ENCODE results near the gene PPP1R3D.

DNA sequence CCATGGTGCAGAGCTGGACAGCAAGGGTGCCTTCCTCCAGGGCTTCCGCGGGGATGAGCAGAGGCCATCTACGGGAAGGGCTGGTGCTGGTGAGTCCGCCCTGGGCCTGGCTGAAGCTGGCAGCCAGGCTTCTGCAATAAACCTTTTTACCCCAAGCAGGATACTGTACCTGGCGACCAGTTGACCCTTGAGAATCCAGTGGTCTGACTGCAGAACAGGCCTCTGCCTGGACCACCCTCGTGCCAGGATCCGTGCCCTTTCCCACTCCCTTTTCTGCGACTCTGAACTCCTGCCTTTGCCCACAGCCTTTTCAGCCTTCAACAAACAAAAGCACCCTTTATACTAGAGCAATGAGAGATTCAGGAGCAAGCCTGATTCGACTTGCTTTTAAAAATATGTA lies 37.0 kb upstream of the PPP1R3D start:
- TF ChIP-seq ZNF747 (tag by site-specific recombination; IDR thresholded peaks at IDR 0.05), result no peak
- TF ChIP-seq, protein P1, sequence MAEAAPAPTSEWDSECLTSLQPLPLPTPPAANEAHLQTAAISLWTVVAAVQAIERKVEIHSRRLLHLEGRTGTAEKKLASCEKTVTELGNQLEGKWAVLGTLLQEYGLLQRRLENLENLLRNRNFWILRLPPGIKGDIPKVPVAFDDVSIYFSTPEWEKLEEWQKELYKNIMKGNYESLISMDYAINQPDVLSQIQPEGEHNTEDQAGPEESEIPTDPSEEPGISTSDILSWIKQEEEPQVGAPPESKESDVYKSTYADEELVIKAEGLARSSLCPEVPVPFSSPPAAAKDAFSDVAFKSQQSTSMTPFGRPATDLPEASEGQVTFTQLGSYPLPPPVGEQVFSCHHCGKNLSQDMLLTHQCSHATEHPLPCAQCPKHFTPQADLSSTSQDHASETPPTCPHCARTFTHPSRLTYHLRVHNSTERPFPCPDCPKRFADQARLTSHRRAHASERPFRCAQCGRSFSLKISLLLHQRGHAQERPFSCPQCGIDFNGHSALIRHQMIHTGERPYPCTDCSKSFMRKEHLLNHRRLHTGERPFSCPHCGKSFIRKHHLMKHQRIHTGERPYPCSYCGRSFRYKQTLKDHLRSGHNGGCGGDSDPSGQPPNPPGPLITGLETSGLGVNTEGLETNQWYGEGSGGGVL (tag by site-specific recombination; IDR thresholded peaks at IDR 0.05), result no peak
- TF ChIP-seq, protein P2, sequence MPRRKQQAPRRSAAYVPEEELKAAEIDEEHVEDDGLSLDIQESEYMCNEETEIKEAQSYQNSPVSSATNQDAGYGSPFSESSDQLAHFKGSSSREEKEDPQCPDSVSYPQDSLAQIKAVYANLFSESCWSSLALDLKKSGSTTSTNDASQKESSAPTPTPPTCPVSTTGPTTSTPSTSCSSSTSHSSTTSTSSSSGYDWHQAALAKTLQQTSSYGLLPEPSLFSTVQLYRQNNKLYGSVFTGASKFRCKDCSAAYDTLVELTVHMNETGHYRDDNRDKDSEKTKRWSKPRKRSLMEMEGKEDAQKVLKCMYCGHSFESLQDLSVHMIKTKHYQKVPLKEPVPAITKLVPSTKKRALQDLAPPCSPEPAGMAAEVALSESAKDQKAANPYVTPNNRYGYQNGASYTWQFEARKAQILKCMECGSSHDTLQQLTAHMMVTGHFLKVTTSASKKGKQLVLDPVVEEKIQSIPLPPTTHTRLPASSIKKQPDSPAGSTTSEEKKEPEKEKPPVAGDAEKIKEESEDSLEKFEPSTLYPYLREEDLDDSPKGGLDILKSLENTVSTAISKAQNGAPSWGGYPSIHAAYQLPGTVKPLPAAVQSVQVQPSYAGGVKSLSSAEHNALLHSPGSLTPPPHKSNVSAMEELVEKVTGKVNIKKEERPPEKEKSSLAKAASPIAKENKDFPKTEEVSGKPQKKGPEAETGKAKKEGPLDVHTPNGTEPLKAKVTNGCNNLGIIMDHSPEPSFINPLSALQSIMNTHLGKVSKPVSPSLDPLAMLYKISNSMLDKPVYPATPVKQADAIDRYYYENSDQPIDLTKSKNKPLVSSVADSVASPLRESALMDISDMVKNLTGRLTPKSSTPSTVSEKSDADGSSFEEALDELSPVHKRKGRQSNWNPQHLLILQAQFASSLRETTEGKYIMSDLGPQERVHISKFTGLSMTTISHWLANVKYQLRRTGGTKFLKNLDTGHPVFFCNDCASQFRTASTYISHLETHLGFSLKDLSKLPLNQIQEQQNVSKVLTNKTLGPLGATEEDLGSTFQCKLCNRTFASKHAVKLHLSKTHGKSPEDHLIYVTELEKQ (tag by site-specific recombination; IDR thresholded peaks at IDR 0.05; ENCODE audit: borderline replicate concordance), result no peak
- TF ChIP-seq, protein P3, sequence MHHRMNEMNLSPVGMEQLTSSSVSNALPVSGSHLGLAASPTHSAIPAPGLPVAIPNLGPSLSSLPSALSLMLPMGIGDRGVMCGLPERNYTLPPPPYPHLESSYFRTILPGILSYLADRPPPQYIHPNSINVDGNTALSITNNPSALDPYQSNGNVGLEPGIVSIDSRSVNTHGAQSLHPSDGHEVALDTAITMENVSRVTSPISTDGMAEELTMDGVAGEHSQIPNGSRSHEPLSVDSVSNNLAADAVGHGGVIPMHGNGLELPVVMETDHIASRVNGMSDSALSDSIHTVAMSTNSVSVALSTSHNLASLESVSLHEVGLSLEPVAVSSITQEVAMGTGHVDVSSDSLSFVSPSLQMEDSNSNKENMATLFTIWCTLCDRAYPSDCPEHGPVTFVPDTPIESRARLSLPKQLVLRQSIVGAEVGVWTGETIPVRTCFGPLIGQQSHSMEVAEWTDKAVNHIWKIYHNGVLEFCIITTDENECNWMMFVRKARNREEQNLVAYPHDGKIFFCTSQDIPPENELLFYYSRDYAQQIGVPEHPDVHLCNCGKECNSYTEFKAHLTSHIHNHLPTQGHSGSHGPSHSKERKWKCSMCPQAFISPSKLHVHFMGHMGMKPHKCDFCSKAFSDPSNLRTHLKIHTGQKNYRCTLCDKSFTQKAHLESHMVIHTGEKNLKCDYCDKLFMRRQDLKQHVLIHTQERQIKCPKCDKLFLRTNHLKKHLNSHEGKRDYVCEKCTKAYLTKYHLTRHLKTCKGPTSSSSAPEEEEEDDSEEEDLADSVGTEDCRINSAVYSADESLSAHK (tag by site-specific recombination; IDR thresholded peaks at IDR 0.05), result no peak
- TF ChIP-seq ZNF555 (tag by site-specific recombination; conservative IDR thresholded peaks at IDR 0.05), result no peak
- TF ChIP-seq ZNF473 (tag by site-specific recombination; IDR thresholded peaks at IDR 0.05), result no peak
- TF ChIP-seq, protein P4, sequence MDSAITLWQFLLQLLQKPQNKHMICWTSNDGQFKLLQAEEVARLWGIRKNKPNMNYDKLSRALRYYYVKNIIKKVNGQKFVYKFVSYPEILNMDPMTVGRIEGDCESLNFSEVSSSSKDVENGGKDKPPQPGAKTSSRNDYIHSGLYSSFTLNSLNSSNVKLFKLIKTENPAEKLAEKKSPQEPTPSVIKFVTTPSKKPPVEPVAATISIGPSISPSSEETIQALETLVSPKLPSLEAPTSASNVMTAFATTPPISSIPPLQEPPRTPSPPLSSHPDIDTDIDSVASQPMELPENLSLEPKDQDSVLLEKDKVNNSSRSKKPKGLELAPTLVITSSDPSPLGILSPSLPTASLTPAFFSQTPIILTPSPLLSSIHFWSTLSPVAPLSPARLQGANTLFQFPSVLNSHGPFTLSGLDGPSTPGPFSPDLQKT (IDR thresholded peaks at IDR 0.05; ENCODE audit: borderline replicate concordance, low read depth, low read length), result no peak
- TF ChIP-seq ZNF174 (tag by site-specific recombination; IDR thresholded peaks at IDR 0.05), result no peak
- TF ChIP-seq, protein P5, sequence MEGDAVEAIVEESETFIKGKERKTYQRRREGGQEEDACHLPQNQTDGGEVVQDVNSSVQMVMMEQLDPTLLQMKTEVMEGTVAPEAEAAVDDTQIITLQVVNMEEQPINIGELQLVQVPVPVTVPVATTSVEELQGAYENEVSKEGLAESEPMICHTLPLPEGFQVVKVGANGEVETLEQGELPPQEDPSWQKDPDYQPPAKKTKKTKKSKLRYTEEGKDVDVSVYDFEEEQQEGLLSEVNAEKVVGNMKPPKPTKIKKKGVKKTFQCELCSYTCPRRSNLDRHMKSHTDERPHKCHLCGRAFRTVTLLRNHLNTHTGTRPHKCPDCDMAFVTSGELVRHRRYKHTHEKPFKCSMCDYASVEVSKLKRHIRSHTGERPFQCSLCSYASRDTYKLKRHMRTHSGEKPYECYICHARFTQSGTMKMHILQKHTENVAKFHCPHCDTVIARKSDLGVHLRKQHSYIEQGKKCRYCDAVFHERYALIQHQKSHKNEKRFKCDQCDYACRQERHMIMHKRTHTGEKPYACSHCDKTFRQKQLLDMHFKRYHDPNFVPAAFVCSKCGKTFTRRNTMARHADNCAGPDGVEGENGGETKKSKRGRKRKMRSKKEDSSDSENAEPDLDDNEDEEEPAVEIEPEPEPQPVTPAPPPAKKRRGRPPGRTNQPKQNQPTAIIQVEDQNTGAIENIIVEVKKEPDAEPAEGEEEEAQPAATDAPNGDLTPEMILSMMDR (tag by site-specific recombination; IDR thresholded peaks at IDR 0.05), result no peak
